ENCODE results near the gene MYO5C. TPM values are rescaled to one million over a fixed set of nuclear protein-coding genes. Genes with fewer than 3 reads are reported as not detected.

The MYO5C gene
- total RNA-seq, 6 donors from 2014 or later = 59.9 to 128 (median 84.5) TPM

DNA sequence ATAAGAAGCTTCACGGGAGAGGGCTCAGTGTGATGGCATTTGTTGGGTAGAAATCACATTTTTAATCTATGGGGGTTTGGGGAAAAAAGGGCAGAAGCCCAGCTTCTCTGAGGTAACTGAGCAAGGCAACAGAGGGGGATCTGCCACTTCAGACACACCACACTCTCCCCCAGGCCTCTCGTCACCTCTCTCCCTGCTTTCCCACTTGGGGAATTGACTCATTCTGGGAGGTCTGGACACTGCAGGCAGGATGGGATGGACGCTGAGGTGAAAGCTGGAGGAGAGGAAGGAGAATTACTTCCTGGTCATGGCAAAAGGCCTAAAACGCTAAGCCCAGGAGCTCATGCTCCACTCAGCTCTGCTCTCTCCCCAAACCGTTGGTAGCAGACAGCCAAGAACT is 33.2 kb downstream of the MYO5C start:
- Histone ChIP-seq H3K27me3 (no peaks in the 10 kb centered on the region), H3K27ac (peak overlapping the region; percentile 35 to 72 (median 66)), H3K9me3 (no peaks in the 10 kb centered on the region), H3K4me1 (peaks cover 11 to 18% (median 15%) of the 10 kb centered on the region in 4 donors), H3K36me3 (peaks cover 0 to 5% (median 0%) of the 10 kb centered on the region in 4 donors), H3K4me3 (no peak overlapping the region)
- 57 to 62% methylated on average over 5 of the region's 5 CpGs for WGBS, 2 donors
- no peak for ATAC-seq (ENCODE audit: low FRiP score in 2 of 2)
- no peak for DNase-seq
- TF ChIP-seq POLR2AphosphoS5 (IDR thresholded peaks at IDR 0.05) (no peak), POLR2A (IDR thresholded peaks at IDR 0.05) (no peak), EP300 (IDR thresholded peaks at IDR 0.05) (no peak)
- TF ChIP-seq, protein P1, sequence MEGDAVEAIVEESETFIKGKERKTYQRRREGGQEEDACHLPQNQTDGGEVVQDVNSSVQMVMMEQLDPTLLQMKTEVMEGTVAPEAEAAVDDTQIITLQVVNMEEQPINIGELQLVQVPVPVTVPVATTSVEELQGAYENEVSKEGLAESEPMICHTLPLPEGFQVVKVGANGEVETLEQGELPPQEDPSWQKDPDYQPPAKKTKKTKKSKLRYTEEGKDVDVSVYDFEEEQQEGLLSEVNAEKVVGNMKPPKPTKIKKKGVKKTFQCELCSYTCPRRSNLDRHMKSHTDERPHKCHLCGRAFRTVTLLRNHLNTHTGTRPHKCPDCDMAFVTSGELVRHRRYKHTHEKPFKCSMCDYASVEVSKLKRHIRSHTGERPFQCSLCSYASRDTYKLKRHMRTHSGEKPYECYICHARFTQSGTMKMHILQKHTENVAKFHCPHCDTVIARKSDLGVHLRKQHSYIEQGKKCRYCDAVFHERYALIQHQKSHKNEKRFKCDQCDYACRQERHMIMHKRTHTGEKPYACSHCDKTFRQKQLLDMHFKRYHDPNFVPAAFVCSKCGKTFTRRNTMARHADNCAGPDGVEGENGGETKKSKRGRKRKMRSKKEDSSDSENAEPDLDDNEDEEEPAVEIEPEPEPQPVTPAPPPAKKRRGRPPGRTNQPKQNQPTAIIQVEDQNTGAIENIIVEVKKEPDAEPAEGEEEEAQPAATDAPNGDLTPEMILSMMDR (IDR thresholded peaks at IDR 0.05) = no peak

- DNase-seq = peak in 1 of 2 donors; percentile 76
- peak; percentile 88 to 89 for ATAC-seq (ENCODE audit: low FRiP score in 2 of 2)
- Histone ChIP-seq H3K36me3 (peaks cover 0 to 5% (median 0%) of the 10 kb centered on the region in 4 donors), H3K9me3 (no peaks in the 10 kb centered on the region), H3K27ac (peak overlapping the region; percentile 35 to 72 (median 66)), H3K27me3 (no peaks in the 10 kb centered on the region), H3K4me1 (peaks cover 11 to 19% (median 15%) of the 10 kb centered on the region in 4 donors), H3K4me3 (no peak overlapping the region)
- WGBS, 2 donors = 25 to 32% methylated on average over 7 to 8 of the region's 8 CpGs
- TF ChIP-seq POLR2A (IDR thresholded peaks at IDR 0.05) = no peak
- TF ChIP-seq, protein P1 (IDR thresholded peaks at IDR 0.05) = peak in 1 of 6 experiments; percentile 33
- no peak for TF ChIP-seq POLR2AphosphoS5 (IDR thresholded peaks at IDR 0.05)
- no peak for TF ChIP-seq EP300 (IDR thresholded peaks at IDR 0.05)
Measured at GRCh38 chr15:52261498-52262242, 33.9 kb downstream of the MYO5C start.

DNA sequence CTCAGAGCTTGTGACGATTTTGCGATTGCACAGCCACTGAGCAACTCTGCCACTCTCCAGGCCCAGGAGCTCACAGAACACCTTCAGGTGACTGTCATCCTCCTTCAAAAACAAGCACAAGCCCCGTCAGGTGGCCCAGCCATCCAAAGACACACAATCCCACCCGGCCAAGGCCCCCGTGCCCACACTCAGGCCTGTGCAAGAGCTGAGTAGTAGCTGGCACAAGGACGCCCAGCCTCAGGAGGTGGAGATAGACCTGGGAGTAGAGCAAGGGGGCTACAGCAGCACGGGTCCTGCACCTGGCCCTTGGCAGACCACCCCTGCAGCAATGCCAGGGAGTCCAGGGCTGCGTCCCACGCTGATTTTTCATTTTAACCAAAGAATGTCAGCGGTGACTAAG is 34.6 kb downstream of the MYO5C start:
- Histone ChIP-seq H3K27me3 (no peaks in the 10 kb centered on the region), H3K9me3 (no peaks in the 10 kb centered on the region), H3K27ac (peak overlapping the region in 3 of 4 donors; percentile 35 to 72 (median 72)), H3K4me3 (no peak overlapping the region), H3K4me1 (peaks cover 11 to 25% (median 18%) of the 10 kb centered on the region in 4 donors), H3K36me3 (peaks cover 0 to 6% (median 0%) of the 10 kb centered on the region in 4 donors)
- DNase-seq (peak in 1 of 2 donors; percentile 64), ATAC-seq (ENCODE audit: low FRiP score in 2 of 2) (peak in 1 of 2 donors; percentile 1)
- 98% methylated on average over 9 to 10 of the region's 10 CpGs for WGBS, 2 donors
- TF ChIP-seq EP300 (IDR thresholded peaks at IDR 0.05) (no peak), POLR2AphosphoS5 (IDR thresholded peaks at IDR 0.05) (no peak), POLR2A (IDR thresholded peaks at IDR 0.05) (no peak)
- TF ChIP-seq, protein P1 (IDR thresholded peaks at IDR 0.05) = no peak

DNA sequence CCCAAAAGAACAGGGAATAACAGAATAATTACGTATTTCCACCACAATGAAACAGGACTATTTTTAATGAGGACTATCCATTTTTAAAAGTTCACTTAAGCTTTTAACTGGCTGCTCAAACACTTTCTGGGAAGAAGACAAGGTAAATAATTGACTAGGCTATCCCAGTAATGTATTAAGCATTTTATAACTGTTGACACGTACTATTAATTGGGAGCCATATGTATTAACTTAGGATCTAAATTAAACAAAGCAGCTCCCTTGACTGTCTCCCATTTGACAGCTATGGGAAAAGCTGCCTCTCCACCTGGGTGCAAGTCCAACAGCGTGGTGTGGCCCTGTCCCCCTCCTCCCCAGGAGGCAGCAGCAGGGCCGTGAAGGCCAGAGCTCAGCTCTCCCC is 36.1 kb downstream of the MYO5C start:
- peaks cover 0 to 9% (median 0%) of the 10 kb centered on the region in 4 donors for H3K36me3 ChIP-seq
- no peak for DNase-seq
- 72 to 97% methylated on average over 4 of the region's 4 CpGs for WGBS, 2 donors
- H3K9me3 ChIP-seq = no peaks in the 10 kb centered on the region
- ATAC-seq (ENCODE audit: low FRiP score in 2 of 2) = no peak
- H3K27ac ChIP-seq = no peak overlapping the region
- H3K4me3 ChIP-seq = no peak overlapping the region
- no peak for TF ChIP-seq EP300 (IDR thresholded peaks at IDR 0.05)
- TF ChIP-seq, protein P1 (IDR thresholded peaks at IDR 0.05) = no peak
- TF ChIP-seq POLR2A (IDR thresholded peaks at IDR 0.05) = no peak
- TF ChIP-seq POLR2AphosphoS5 (IDR thresholded peaks at IDR 0.05) = no peak
- peaks cover 11 to 25% (median 19%) of the 10 kb centered on the region in 4 donors for H3K4me1 ChIP-seq
- no peaks in the 10 kb centered on the region for H3K27me3 ChIP-seq

Measured in upper lobe of left lung (tissue), 6 donors.